Brain microvascular endothelial cell (primary cell): ENCODE measurements around the gene SPIC.
"Not testable (repeated sequence)": the region's sequence is repeated elsewhere in the genome, so short reads cannot be mapped to it uniquely, and the experiment has no call there.

Experiments used
- DNase-seq: peaks from one replicate; pipeline ENCODE4 v3.0.0-alpha.2; 2020
- H3K27ac ChIP-seq: fragments of 250-450 bp; sonication (Bioruptor Pico); 2 replicates; pipeline ENCODE4 v1.5.1; 2020; ENCODE audit warnings: mild to moderate bottlenecking, moderate library complexity
- H3K27me3 ChIP-seq: fragments of 250-450 bp; sonication (Bioruptor Pico); replicated peaks from 2 replicates; pipeline ENCODE4 v1.5.1; 2020; ENCODE audit warnings: mild to moderate bottlenecking
- H3K36me3 ChIP-seq: fragments of 250-450 bp; sonication (Bioruptor Pico); replicated peaks from 2 replicates; pipeline ENCODE4 v1.5.1; 2020; ENCODE audit warnings: mild to moderate bottlenecking
- H3K4me3 ChIP-seq: 2 replicates; pipeline ENCODE4 v1.5.1; 2011; ENCODE audit warnings: low read depth, mild to moderate bottlenecking, control low read depth, low read length, moderate library complexity
- CTCF ChIP-seq: IDR thresholded peaks from 2 replicates; pipeline ENCODE4 v1.5.1; 2011; ENCODE audit warnings: low read depth, mild to moderate bottlenecking, moderate library complexity, low read length, control low read depth, inconsistent platforms; ENCODE audit errors: missing control alignments
- in situ Hi-C: cut with HindIII; loops from 2 replicates; pipeline ENCODE4 v1.10.0; 2017; ENCODE audit warnings: low sequenced_read_pairs, low pct_ligation_motif_present

SPIC gene

GRCh38 chr12:101455685-101456084 lies 19.5 kb upstream of the SPIC start:
- Histone ChIP-seq H3K27ac (no peak overlapping the region), H3K27me3 (no peaks in the 10 kb centered on the region), H3K36me3 (no peaks in the 10 kb centered on the region), H3K4me3 (no peak overlapping the region)
- no peak for TF ChIP-seq CTCF
- no peak for DNase-seq
- in situ Hi-C loops: no loop called here

- H3K36me3 ChIP-seq: no peaks in the 10 kb centered on the region
- no peaks in the 10 kb centered on the region for H3K27me3 ChIP-seq
- in situ Hi-C loops: no loop called here
- H3K27ac ChIP-seq: no peak overlapping the region
- no peak for TF ChIP-seq CTCF
- no peak for DNase-seq
- H3K4me3 ChIP-seq: no peak overlapping the region
Observed at GRCh38 chr12:101459642-101460346, 15.3 kb upstream of the SPIC start.

- Histone ChIP-seq H3K27ac (no peak overlapping the region), H3K36me3 (no peaks in the 10 kb centered on the region), H3K4me3 (no peak overlapping the region), H3K27me3 (no peaks in the 10 kb centered on the region)
- TF ChIP-seq CTCF: no peak
- DNase-seq: no peak
- in situ Hi-C loops: no loop called here
Observed at GRCh38 chr12:101468948-101469347, 6.2 kb upstream of the SPIC start.

- Histone ChIP-seq H3K4me3 (no peak overlapping the region), H3K27me3 (no peaks in the 10 kb centered on the region), H3K36me3 (no peaks in the 10 kb centered on the region), H3K27ac (no peak overlapping the region)
- in situ Hi-C loops: no loop called here
- TF ChIP-seq CTCF: no peak
- no peak for DNase-seq
Observed at GRCh38 chr12:101470939-101471338, 4.2 kb upstream of the SPIC start.

- H3K36me3 ChIP-seq, H3K27me3 ChIP-seq, H3K4me3 ChIP-seq, DNase-seq, in situ Hi-C loops, H3K27ac ChIP-seq: not testable (repeated sequence)
Observed at GRCh38 chr12:101471878-101472277, 3.3 kb upstream of the SPIC start.

GRCh38 chr12:101474248-101474647 lies 888 bp upstream of the SPIC start:
- Histone ChIP-seq H3K27ac (no peak overlapping the region), H3K4me3 (no peak overlapping the region), H3K27me3 (no peaks in the 10 kb centered on the region), H3K36me3 (no peaks in the 10 kb centered on the region)
- in situ Hi-C loops: no loop called here
- TF ChIP-seq CTCF: no peak
- no peak for DNase-seq
